Spleen (tissue), 7 donors: ENCODE measurements around the gene CRELD2.

Source experiments
- CTCF ChIP-seq, 11 experiments: fragments of 200-600 bp in 7 of 11; fragments of 450-650 bp in 4 of 11; sonication (generic) in 4 of 11; IDR thresholded peaks in 8 of 11; conservative IDR thresholded peaks in 3 of 11; 1 replicate in 7 of 11; 2 replicates in 4 of 11; pipeline versions ENCODE4 v1.4.0 to v1.8.0; 2016 to 2021; ENCODE audit warnings: antibody characterized with exemption in 11 of 11, inconsistent platforms in 4 of 11, mild to moderate bottlenecking in 1 of 11
- POLR2A ChIP-seq, 3 donors: fragments of 450-650 bp; IDR thresholded peaks; one replicate each; pipeline ENCODE4 v1.5.1; 2017; ENCODE audit warnings: antibody characterized with exemption in 3 of 3, mild to moderate bottlenecking in 1 of 3
- donor health status: DM: no; HTN: no; CAD: no; lungs with moderate emphysema.
- donor health status: DM: no; HTN: no; CAD: no.
- donor health status: DM: no; HTN: no; CAD: no.

DNA sequence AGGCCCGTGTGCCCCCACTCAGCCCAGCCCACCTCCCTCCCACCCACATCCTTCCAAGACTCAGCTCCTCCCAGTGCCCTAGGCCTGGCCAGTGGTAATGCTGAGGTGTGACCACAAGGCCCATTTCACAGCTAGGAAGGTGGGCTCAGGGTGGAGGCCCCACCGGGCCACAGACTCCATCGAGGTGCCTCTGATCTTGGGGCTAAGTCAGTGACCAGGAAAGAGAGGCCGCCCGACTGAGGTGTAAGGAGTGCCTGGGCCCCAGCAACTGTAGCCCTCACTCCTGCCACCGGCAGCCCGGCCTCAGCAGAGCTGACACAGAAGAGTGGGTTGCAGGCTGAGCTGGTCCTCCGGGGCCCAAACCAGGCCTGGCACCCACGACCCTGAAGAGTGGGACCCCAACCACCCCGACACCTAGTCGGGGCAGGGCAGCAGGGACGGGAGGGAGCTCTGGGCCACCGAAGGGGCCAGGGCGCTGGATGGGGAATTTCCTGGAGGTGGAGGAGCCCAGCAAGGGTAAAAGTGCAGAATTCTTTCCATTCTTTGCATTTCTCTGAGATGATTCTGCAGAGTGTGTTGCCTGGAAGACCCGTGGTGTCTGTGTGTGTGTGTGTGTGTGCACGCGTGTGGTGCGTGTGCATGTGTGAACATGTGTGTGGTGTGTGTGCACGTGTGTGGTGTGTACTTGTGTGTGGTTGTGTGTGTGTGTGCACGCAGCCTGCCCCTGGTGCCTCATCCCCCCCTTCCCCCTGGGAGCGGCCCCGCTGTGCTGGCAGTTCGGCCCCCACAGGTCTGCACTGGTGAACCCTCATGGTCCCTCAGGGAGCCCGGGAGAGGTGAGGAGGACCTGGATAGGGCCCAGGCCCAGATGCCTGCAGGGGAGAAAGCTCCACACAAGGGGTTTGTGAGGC lies 33.8 kb downstream of the CRELD2 start:
- TF ChIP-seq CTCF (IDR thresholded peaks at IDR 0.05 in 8 of 11, conservative IDR thresholded peaks at IDR 0.05 in 3 of 11) (no peak), POLR2A (IDR thresholded peaks at IDR 0.05) (no peak)
